NCI-H510A (cell line): ENCODE data around the gene HPGDS.
A peak's percentile ranks its signal among the peaks of the same experiment; 100 is the strongest.
"Not testable (repeated sequence)": the region's sequence is repeated elsewhere in the genome, so short reads cannot be mapped to it uniquely, and the experiment has no call there.

Experiments
- DNase-seq: peaks from one replicate; lab custom pipeline; 2025; lab: John Stamatoyannopoulos, UW

Gene HPGDS

DNA sequence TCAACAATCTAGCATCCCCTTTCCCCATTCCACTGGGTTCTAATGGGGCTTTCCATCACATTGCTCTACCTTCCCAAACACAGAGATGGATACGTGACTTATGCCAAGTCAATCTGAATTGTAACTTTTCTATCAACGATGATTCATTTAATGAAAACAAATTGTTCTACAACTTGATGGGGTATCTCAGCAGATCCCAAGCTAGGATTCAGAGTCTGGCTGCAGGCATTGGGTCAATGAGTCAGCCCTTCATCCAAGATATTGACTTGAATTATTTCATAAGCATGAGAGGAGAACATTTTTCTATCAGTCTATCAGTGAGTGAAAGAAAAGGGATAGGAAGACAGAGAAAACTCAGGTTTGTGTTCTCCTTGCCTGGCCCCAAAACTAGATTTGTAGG is 15.0 kb upstream of the HPGDS start:
- DNase-seq: no peak

DNA sequence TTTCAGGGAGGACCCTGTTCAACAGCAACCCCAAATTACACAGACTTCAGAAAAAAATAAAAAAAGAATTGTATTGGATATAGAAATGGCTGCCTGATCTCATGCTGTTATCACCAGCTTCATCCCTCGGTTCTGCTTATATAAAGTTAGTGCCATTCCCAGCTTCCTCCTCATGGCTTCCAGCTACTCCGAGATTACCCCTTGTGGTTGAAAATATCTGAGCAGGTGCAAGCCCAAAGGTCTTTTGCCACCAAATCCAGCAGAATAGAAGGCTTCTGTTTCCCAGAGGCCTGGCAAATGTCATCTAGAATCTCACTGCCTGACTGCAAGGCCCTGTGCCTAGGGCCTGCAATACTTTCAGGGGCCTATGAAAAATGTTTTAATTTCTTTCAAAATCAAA is 13.8 kb upstream of the HPGDS start:
- no peak for DNase-seq

DNA sequence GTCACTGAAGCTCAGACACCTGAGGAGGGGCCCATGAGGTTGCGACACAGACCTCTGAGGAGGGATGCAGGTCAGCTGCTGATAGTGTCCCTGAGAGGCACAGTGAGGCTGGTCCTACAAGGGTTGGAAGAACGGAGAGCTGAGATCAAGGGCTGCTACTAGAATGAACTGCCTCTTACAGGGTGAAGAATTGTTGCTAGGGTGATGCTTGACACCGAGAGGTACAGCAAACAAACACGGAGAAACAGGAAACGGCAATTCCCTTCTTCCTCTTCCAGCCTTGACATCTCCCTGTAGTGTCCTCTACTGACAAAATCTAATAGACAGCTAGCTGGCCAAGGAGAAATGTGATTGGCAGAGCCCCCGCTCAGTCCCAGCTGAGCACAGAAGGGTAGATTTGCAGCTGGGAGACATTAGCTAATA is 11.8 kb upstream of the HPGDS start:
- peak; percentile 11 for DNase-seq

DNA sequence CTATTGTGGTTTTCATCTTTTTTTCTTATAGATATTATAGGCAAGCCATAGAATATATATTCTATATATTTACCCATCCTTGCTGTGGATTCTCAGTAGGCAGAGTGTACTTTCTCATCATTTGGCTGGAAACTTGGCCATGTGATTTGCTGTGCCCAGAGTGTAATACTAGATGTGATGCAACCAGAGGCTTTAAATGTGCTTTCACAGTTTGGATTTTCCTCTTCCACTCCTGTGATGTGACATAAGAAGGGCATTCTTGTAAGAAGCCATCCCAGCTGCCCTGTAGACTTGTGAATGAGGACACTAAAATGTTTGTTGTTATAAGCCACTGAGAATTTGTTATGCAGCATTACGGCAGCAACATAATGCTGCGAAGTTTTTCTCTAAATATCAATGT is 10.4 kb upstream of the HPGDS start:
- DNase-seq: no peak

DNA sequence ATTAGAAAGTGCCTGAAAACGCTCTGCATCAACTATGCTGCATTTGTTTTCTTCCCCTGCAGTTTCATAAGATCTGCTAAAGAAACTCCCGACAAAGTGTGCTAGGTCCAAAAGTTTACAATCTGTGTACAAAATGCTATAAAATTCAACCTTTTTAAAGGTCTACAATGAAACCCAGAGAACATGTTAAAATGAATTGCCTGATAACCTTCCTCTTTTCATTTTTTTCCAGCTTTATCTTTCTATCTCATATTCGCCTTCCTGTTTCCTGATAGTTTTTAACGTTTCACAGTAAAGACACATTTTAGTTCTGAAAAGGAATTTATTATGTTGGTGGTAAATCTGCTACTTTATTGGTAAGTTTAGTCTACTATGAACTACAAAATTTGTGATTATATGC is 9.5 kb upstream of the HPGDS start:
- no peak for DNase-seq

DNA sequence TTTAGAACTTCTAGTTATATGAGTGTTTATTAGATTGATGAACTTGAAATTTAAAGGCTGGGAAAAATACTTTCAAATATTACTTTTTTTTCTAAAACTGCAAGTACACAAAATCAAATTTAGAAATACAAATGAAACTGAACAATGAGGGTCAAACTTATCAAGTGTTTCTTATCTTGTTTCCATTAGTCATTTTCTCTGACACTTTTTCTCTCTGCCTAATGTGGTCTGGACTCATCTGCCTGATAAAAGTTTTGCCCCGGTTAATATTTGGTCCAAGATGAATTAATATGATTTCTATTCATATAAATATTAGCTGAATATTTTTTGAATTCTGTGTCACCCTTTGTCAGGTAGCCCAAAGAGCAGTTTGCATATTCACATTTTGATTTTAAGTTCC is 8.7 kb upstream of the HPGDS start:
- DNase-seq: no peak

DNA sequence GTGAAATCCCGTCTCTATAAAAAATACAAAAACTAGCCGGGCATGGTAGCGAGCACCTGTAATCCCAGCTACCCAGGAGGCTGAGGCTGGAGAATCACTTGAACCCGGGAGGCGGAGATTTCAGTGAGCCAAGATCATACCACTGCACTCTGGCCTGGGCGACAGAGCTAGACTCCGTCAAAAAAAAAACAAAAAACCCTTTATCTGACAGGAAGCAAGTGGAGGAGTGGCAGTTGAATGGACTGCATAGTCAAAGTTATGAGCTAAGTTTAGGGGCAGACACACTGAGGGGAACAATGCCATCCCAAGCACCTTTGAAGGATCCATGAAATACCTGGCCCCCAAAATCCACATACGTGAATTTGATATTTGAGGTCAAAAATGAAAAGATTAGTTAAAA is 7.5 kb upstream of the HPGDS start:
- DNase-seq: no peak

DNA sequence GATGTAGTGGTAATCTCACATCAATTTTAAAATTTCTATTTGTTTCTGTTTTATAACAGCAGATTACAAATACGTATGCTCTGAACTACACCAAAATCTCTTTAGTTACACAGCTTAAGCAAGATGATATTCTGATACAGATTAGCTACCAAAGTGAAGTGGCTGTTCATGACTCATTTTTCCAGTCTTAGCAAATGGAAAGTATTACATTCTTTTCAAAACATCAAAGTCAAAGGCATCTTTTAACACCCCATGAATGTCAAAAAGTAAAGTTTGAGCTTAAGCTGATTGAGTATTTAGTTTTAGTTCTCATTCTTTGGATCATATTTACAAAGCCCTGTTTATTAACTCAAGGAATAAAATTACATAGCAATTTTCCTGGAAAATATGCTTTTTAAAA is 6.6 kb upstream of the HPGDS start:
- no peak for DNase-seq

DNA sequence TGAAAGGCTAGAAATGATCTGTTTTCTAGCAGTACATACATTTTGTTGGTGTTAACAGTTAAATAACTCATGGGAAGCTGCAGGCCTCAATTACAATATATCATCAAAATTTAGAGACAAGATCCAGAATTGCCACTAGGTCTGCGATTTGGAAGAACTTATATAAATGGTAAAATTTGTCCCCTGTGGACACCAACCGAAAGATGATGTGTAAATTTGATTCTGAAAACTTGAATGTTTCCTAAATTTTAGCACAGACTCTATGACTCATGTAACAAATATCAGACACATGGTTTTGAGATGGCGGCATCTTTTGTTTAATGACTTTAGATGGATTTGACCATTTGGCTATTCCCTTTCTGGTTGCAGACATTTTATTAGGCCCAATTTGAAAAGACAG is 6.0 kb upstream of the HPGDS start:
- no peak for DNase-seq

DNA sequence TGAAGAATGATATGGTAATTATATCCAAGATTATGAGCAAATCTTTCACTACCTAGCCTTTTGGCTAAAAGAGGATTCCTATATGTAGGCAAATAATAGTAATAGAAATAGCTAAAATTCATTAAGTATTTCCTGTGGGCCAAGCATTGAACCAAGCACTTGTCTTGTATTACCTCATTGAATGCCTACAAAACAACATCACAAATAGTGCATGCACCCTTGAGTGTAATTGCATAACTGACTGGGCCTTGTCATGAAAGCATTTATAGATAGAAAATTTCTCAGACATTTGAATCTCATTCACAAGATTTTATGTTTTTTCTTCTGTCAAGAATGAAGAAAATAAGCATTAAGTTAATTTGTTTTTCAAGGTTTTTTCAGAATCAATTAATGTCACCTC is 3.9 kb upstream of the HPGDS start:
- DNase-seq: no peak

DNA sequence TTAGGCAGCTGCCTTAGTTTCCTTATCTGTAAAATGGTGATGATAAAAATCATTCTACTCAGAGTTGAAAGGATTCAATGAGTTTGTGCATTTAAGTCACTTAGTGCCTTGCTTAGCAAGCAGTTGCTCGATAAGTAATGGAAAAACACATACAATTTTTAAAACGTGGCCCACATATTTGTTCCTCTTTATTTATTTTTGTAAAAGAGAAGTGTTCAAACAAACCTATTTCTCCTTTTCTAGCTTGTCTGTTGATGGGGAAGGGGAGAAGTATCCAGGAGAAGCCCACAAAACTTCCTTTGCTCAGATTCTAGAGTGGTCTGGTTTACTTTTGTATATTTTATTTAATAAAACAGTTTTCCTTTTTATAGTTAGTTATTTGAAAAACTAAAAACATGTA is 3.3 kb upstream of the HPGDS start:
- DNase-seq: no peak

DNA sequence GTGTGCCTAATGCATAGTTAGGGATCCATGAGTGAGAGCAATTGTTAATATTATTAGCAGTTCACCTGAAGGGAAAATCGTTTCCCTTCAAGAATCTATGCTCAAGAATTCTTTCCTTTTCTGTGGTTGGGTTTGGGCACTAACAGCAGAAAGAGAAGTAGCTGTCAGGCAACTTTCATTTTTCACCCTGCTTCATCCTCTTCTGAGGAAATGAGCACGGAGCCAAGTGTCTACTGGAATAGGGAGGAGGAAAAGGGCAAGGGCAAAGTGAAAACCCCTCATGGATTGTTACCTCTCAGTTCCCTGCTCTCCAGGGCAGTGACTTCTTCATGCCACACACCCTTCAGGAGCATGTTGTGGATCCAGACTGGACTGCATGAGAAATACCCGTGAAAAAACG is 2.6 kb upstream of the HPGDS start:
- no peak for DNase-seq

DNA sequence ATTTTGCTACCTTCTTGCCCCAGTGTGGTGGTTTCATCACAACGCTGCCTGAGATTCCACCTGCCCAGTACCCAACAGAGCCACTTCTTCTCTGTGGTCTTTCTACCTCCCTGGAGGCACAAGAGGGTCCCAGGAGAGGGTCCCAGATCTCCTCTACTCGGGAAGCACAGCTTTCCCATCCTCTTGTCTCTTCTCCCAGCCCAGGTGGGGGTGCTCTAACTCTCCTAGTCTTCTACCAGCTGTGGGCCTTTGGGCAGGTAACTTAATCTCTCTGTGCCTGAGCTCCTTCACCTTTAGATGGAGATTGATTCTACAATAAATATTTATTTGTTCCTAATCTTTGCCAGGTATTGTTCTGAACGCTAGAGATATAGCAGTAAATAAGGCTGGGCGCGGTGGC is 1.8 kb upstream of the HPGDS start:
- no peak for DNase-seq

DNA sequence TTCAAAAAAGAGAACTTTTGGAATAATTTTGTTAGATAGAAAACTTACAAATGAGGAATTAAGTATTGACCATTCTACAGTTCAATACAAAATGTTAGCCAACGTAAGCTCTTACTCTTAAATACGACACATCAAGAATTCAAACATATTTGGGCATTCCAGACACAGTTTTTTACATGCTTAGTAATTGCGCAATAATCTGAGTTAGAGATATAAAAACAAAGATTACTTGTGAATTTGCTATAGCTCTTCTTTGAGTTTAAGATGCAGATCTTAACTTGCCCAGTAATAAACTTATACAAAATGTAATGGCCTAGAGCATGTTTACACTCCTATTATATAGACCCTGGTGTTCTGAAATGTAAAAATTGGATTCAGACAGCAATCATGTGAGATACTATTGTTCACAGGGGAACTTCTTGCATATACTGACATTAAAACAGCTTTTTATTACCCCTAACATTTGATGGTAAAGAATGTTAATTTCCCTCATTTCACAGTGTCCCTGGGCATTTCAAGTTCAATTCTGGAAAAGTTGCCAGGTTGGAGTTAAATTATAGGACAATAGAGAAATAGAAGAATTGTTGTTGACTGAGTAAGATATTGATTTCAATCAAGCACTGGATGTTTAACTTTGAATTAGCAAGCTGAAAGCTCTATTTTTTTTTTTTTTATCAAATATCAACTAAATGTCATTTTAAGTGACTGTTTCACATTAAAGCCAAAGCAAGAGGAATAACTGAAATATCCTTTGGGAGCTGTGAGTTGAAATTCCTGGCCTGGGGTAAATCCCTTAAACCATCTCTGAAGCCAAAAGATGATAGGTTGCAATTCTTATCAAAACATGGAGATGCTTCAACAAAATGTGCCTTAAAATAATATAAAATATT is 910 bp downstream of the HPGDS start:
- no peak for DNase-seq

DNA sequence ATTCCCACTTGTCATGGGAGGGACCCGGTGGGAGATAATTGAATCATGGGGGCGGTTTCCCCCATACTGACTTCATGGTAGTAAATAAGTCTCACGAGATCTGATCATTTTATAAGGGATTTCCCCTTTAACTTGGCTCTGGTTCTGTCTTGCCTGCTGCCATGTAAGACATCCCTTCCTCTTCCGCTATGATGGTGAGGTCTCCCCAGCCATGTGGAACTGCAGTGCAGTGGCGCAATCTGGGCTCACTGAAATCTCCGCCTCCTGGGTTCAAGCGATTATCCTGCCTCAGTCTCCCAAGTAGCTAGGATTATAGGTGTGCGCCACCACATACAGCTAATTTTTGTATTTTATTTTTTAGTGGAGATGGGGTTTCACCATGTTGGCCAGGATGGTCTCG is 2.9 kb downstream of the HPGDS start:
- no peak for DNase-seq

DNA sequence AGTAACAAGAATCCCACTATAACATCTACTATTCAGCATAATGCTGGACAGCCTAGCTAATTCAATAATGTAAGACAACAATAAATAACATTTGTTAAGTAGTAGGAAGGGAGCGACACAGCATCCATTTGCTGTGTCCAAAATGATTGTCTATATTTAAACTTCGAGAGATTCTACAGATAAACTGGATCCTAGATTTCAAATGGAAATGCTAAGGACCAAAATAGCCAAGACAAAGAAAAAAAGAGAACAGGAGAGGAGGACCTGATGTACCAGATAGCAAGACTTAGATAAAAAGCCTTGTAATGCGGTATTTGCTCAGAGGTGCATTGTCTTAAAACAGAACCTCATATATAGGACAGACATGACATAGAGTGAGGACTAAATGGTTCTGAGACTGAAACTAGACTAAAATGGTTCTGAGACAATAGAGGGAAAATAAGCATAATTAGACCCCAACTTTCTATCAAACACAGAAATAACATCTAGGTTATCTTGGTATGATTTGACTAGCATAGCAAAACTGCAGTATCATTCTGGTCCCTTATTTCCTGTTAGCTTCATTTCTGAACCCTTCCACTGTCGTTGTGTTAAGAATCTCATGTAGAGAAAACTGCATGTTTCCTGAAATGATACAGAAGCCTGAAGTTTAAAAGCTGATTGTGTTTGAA is 3.8 kb downstream of the HPGDS start:
- no peak for DNase-seq

DNA sequence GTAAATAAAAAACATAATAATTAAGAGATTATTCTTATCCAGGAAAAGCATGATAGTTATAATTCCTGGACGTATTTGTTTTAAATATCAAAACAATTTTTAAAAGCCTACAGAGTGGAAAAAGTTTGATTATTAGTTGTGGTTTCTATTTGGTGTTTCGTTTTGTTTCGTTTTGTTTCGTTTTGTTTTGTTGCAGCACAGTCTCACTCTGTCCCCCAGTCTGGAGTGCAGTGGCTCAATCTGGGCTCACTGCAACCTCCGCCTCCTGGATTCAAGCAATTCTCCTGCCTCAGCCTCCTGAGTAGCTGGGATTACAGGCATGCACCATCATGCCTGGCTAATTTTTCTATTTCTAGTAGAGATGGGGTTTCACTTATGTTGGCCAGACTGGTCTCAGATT is 5.8 kb downstream of the HPGDS start:
- not testable (repeated sequence) for DNase-seq

DNA sequence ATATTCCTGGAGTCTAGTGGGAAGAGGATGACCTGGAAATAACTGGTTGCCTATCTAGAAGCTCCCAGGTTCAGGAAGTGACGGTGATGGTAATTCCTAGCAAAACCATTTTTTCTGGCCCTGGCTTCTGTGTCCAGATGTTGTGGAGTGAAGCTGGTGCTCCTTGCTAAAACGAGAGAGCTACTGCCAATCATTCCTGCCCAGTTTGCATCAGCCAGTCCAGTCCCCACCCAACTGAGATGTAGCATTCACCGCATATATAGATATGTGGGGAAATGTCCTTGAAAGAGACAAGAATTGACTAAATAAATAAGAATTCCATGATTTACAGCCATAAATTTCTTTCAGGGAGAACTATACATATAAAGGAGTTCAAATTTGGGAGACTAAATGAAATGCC is 6.3 kb downstream of the HPGDS start:
- no peak for DNase-seq

DNA sequence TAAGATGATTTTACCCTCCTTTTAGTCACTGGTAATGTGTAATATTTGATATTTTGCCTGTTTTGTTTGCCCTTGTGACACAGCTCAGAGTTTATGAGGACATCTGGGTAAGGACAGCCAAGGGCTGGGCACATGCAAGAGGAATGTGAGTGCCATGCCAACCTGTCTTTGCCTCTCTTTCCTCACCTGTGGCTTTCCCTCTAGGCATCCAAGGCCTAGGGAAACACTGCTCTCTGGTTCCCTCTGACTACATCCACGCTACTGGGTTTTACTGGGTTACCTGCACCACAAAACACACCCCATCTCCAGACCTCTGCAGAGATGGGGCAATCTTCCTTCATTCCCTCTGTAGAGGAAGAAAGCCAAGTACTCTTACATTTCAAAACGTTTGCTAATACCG is 7.7 kb downstream of the HPGDS start:
- no peak for DNase-seq

DNA sequence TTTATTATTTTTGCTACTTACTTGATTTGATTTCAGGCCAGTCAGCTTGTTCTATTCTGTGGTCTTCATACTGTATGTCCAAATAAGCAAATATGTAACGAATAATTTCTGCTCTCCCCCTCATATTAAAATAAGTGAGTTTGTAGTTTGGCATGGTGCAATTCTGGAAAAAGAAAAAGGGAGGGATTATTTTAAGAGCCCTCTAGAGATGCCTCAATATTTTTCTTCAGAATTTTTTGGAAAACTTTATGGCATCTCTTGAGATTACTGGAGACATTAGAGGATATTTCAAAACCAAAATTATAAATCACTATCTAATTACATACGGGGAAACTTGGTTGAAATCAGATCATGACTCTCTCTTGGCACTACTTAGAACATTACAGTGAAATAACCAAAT is 8.2 kb downstream of the HPGDS start:
- DNase-seq: no peak

DNA sequence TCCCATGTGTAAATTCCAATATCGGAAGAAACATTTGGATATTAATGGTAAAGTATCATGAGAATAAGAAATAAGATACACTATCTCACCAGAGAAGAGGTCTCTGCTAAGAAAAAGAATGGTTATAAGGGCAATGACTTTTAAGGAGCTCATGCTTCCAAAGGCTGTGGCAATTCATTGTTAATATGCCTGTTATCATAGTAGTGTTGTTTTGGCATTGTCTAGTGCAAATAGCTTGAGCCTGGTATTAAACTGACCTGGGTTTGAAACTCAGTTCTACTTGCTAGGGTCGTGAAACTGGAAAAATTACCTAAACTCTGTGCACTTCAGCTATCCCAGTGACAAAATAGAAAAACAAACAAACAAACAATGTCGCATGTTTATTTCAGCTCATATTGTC is 8.8 kb downstream of the HPGDS start:
- no peak for DNase-seq

DNA sequence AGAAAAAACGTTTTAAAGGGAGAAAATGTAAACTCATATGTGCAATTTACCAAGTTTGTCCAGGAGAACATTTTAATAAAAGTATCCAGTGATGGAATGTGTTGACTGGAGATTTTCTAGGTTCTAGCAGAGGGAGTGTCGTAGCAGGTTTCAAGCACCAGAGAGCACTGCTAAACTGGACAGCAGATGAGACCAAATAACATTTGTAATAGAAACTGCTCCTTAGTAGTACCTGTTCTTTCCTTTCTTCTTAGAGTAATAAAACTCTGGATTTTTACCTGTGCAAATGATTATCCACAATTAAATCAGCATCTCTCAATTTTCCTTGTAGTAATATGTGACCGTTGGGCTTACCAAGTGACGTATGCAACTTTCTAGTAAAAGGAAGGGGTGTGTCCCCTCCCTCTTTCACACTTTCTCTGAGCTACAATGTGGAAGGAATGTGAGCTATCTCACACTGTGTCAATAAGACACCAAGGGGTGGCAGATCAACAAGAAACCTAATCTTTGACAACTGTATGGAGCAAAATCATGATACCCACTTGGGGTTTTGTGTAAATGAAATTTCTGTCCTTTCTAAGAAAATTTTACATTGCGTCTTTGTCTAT is 9.5 kb downstream of the HPGDS start:
- DNase-seq: no peak

DNA sequence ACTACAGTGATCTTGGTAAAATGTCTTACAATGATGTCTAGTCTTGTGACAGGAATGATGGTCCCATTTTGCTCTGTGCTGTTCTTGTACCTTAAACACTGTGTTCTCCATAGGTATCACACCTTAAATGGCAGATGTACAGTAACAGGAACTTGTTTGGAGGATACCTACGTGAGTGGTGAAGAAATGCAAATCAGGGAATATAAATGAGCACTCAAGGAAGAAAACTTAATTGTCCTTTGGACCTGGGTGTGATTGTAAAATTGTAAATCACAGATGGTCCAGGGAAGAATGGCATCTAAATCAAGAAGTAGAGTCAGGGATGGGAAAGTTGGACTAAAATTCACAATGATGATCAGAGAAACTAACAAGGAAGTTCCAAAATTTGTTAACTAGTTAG is 12.7 kb downstream of the HPGDS start:
- no peak for DNase-seq
